GM20000 (cell line): ENCODE results near the gene KRT12.

Experiments
- DNase-seq: peaks from one replicate; pipeline ENCODE4 v3.0.0; 2012; ENCODE audit warnings: low spot score
- TF ChIP-seq, protein P1 (sequence below): IDR thresholded peaks from 2 replicates; pipeline ENCODE4 v1.5.1; 2012; ENCODE audit warnings: mild to moderate bottlenecking, control low read depth; ENCODE audit errors: extremely low read depth, missing control alignments

The KRT12 gene

DNA sequence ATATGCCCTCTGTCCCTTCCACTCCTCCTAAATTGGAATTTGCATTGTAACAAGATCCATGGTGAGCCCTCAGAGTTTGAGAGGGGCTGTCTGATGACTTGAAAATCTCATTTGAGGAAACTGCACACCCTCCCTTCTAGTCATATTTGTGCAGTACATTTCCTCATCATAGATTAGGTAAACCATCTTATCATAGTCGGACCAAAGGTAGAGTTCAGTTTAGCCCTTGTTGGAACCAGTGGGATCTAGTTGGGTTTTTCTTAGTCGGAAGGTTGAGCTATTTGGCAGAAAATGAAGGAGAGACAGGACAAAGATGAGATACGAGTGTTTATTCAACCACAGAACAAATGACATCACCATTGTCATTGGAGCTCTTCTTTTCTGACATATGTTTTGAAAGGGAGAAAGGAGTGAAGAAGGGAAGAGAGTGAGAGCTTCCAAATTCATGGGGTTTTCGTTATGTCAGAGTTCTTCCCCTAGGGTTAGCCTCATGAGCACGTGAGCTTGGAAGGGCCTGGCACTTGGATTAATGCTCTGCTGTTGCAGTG lies 33.9 kb upstream of the KRT12 start:
- TF ChIP-seq, protein P1, sequence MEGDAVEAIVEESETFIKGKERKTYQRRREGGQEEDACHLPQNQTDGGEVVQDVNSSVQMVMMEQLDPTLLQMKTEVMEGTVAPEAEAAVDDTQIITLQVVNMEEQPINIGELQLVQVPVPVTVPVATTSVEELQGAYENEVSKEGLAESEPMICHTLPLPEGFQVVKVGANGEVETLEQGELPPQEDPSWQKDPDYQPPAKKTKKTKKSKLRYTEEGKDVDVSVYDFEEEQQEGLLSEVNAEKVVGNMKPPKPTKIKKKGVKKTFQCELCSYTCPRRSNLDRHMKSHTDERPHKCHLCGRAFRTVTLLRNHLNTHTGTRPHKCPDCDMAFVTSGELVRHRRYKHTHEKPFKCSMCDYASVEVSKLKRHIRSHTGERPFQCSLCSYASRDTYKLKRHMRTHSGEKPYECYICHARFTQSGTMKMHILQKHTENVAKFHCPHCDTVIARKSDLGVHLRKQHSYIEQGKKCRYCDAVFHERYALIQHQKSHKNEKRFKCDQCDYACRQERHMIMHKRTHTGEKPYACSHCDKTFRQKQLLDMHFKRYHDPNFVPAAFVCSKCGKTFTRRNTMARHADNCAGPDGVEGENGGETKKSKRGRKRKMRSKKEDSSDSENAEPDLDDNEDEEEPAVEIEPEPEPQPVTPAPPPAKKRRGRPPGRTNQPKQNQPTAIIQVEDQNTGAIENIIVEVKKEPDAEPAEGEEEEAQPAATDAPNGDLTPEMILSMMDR: no peak
- no peak for DNase-seq

DNA sequence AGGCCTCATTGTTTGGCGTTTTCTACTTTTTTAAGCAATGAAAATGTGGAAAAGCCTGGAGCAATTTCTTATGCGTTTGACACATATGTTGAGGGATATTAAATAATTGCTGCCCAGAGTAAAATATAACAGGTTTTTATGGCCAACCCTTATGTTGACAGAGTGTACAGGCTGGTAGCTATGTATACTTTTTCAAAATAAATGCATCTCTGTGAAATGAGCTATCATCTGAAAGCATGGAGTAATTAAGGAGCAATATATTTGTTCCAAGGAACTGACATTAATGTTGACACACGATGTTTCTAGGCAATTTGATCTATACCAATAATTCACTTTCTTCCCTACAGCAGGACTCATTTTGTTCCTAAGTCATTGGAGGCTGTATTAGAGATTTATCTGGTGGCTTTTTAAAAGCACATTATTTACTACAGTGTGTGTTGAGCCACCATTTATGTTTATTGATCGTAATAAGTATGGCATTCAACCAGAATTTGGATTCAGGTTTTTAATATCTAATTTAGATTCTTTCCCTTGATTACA lies 30.0 kb upstream of the KRT12 start:
- no peak for DNase-seq
- TF ChIP-seq, protein P1: no peak

DNA sequence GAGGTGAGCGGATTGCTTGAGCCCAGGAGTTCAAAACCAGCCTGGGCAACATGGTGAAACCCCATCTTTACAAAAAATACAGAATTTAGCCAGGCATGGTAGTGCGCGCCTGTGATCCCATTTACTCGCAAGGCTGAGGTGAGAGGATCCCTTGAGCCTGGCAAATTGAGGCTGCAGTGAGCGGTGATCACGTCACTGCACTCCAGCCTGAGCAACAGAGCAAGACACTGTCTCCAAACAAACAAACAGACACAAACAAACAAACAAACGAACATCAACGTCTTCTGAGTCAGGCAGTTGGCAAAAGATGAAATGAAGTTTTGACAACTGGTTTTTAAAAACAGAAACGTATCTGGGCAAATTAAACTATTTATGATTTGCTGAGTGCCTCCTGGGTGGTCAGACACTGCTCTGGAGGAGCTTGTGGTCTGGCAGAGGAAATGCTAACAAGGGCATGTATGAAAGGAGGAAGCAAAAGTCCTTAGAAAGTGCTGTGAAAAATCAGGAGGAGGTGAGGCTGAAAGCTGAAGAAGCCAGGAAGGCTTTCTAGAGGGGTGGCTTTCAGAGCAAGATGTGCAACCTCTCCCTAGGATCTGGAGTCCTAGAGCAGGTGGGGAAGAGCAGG lies 28.2 kb upstream of the KRT12 start:
- TF ChIP-seq, protein P1: no peak
- DNase-seq: no peak

DNA sequence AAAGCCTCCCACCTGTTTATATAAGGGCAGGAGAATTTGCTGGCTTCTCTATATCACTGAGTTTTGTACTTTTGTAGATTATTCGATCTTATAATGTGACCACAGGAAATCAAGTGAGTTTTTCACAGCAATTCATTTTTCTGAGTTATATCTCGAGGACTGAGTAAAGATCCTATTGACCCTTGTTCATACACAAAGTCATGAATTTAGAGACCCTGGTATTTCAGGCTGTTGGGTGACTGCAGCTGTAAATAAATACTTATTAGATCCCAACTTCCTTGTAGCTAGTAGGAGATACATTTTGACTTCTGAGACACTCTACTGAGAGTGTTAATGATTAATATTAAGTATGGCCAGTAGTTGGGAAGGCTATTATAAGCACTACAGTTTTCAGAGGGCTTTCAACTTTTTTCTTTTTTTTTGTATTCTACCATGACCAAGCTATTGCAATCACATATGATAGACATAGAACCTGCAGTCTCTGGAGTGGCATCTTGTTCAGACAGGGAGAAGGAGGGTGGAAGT lies 21.2 kb upstream of the KRT12 start:
- no peak for DNase-seq
- TF ChIP-seq, protein P1: no peak

DNA sequence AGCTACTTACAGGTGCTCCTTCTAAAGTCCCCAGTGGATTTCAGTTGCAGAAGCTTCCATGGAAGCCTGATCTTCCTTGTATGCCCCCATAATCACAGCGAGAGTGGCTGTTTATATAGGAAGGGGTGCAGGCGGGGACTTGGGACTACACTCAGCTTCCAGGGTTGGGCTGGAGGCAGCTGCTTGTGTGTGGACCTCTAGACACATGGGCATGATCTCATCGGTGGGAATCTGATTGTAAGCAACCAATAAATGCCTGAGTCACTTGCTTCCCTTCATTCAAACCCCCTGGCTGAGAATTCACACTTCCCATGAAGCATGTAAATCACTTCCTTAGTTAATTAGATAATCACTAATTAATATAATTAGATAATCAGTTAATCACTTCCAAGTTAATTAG lies 19.1 kb upstream of the KRT12 start:
- TF ChIP-seq, protein P1: no peak
- DNase-seq: no peak

DNA sequence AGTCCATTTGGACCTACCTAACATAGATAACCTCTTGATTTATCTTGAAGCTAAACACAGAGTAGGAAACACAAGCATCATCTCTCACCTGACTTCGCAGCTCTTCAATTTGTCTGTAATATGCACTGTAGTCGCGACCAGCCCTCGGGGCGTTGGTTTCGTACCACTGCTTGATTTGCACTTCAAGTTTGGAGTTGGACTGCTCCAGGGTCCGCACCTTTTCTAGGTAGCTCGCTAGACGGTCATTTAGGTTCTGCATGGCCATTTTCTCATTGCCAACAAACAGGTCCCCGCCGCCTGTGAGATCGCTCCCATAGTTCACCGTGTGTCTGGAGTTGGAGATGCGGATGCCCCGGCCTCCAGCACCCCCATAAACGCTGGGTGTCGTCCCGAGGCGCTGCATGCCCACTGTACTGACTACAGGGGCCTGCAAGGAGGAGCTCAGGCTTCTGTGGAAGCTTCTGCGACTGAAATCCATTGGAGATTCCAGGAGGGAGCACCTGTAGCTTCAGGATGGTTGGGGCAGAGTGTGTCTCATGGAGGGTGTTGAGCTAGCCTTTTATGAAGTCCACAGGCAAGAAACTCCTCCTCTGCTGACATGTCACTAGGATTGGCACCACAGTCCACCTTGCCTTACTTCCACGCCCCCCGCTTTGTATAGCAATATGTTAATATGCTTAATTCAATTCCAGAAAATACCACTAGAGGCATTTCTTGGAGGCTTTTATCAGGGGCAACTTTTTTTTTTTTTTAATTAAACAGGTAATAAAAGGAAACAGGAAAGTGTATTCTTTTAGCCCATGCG lies 17.9 kb upstream of the KRT12 start, which contains the start of gene KRT20:
Gene KRT20, minus strand, starts transcription at position 535 of the 805 bp plus-strand sequence. Its CDS starts 57 bp downstream, at position 478.
- TF ChIP-seq, protein P1: no peak
- DNase-seq: no peak
